ENCODE results near the gene PFKL. TPM values are rescaled to one million over a fixed set of nuclear protein-coding genes. Genes with fewer than 3 reads are reported as not detected.

The PFKL gene
- total and polyA plus RNA-seq, 2 experiments from 2014 or later: 40.3 to 106 TPM

DNA sequence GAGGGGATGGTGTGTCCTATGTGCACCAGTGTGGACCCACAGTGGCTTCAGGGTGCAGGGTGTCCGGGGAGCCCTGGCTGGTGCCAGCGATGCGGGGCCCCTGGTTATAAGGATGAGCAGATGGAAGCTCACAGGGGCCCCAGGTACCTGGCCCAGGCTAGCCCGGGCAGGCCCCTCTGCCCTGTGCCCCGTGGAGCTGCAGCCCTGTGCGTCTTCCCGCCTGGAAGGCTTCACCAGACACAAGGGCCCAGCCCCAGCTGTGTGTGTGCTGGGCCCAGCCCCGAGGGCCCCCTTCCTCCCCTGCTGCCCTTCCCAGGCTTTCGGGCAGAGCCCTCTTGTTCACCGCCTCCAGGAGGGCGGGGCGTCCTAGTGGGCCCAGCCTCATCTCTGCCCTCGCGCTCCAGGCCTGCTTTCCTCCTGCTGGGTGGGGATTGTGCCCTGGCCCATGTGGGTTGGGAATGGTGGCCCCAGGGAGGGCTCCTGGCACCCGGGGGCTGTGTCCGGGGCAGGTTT lies 15.9 kb downstream of the PFKL start:
- TF ChIP-seq ZNF114 (CRISPR knock-in tag; IDR thresholded peaks at IDR 0.05) (no peak), NANOG (IDR thresholded peaks at IDR 0.05; ENCODE audit: borderline replicate concordance) (no peak), ZNF331 (CRISPR knock-in tag; IDR thresholded peaks at IDR 0.05; ENCODE audit: low read depth) (no peak), JUNB (IDR thresholded peaks at IDR 0.05; ENCODE audit: unreplicated experiment) (no peak), CREB1 (CRISPR knock-in tag; IDR thresholded peaks at IDR 0.05; ENCODE audit: low read depth) (no peak), EZH2phosphoT487 (IDR thresholded peaks at IDR 0.05; ENCODE audit: unreplicated experiment) (no peak)
- TF ChIP-seq, protein P1, sequence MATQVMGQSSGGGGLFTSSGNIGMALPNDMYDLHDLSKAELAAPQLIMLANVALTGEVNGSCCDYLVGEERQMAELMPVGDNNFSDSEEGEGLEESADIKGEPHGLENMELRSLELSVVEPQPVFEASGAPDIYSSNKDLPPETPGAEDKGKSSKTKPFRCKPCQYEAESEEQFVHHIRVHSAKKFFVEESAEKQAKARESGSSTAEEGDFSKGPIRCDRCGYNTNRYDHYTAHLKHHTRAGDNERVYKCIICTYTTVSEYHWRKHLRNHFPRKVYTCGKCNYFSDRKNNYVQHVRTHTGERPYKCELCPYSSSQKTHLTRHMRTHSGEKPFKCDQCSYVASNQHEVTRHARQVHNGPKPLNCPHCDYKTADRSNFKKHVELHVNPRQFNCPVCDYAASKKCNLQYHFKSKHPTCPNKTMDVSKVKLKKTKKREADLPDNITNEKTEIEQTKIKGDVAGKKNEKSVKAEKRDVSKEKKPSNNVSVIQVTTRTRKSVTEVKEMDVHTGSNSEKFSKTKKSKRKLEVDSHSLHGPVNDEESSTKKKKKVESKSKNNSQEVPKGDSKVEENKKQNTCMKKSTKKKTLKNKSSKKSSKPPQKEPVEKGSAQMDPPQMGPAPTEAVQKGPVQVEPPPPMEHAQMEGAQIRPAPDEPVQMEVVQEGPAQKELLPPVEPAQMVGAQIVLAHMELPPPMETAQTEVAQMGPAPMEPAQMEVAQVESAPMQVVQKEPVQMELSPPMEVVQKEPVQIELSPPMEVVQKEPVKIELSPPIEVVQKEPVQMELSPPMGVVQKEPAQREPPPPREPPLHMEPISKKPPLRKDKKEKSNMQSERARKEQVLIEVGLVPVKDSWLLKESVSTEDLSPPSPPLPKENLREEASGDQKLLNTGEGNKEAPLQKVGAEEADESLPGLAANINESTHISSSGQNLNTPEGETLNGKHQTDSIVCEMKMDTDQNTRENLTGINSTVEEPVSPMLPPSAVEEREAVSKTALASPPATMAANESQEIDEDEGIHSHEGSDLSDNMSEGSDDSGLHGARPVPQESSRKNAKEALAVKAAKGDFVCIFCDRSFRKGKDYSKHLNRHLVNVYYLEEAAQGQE (IDR thresholded peaks at IDR 0.05; ENCODE audit: unreplicated experiment): no peak
- TF ChIP-seq, protein P2, sequence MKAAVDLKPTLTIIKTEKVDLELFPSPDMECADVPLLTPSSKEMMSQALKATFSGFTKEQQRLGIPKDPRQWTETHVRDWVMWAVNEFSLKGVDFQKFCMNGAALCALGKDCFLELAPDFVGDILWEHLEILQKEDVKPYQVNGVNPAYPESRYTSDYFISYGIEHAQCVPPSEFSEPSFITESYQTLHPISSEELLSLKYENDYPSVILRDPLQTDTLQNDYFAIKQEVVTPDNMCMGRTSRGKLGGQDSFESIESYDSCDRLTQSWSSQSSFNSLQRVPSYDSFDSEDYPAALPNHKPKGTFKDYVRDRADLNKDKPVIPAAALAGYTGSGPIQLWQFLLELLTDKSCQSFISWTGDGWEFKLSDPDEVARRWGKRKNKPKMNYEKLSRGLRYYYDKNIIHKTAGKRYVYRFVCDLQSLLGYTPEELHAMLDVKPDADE (IDR thresholded peaks at IDR 0.05): no peak
- Histone ChIP-seq H3K36me3 (ENCODE audit: insufficient read depth) (no peaks in the 10 kb centered on the region), H4K20me1 (replicated peaks; ENCODE audit: insufficient read depth) (no peaks in the 10 kb centered on the region), H3K4me3 (no peak overlapping the region), H3K27me3 (ENCODE audit: insufficient read depth) (no peaks in the 10 kb centered on the region), H3K9me2 (ENCODE audit: insufficient read depth) (no peaks in the 10 kb centered on the region), H3K4me2 (no peak overlapping the region), H2AFZ (no peak overlapping the region), H3K79me2 (replicated peaks; ENCODE audit: insufficient read depth) (no peaks in the 10 kb centered on the region), H3K27ac (ENCODE audit: low read depth) (no peak overlapping the region), H3F3A (replicated peaks; ENCODE audit: low read depth) (no peaks in the 10 kb centered on the region), H3K4me1 (ENCODE audit: insufficient read depth) (no peaks in the 10 kb centered on the region)
- H3K27me3 Mint-ChIP-seq (ENCODE audit: insufficient read depth, low read depth, poor library complexity): peaks cover 1% of the 10 kb centered on the region
- H3K9me3 Mint-ChIP-seq: no peaks in the 10 kb centered on the region
- DNase-seq (ENCODE audit: low spot score) (no peak), ATAC-seq (peak; percentile 45)
- no peaks in the 10 kb centered on the region for H3K4me1 Mint-ChIP-seq
- no peak overlapping the region for H3K4me3 Mint-ChIP-seq
- peaks cover 6% of the 10 kb centered on the region for H3K36me3 Mint-ChIP-seq (ENCODE audit: low read depth)
- no peak overlapping the region; the same call in 1 of the 2 replicates for H3K27ac Mint-ChIP-seq

DNA sequence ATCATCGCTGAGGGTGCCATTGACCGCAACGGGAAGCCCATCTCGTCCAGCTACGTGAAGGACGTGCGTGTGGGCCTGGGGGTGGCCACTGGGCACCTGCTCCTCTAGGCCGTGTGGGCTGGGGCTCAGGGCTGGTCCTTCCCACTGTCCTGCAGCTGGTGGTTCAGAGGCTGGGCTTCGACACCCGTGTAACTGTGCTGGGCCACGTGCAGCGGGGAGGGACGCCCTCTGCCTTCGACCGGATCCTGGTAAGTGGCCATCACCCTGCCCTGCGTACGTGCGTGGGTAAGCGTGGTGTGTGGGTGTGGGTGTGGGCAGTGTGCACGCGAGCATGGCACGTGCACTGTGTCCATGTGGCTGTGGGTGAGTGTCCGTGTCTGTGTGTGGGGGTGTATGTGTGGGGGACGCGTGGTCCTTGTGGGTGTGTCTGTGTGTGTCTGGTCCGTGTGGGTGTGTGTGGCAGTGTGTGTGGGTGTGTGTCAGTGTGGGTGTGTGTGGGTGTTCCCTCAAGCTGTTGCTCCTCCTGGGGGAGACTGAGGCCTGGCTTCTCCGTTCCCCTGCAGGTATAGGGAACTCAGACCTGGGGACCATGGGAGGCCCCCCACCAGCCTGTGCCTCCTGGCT lies 16.5 kb downstream of the PFKL start:
- Histone ChIP-seq H4K20me1 (replicated peaks; ENCODE audit: insufficient read depth) (no peaks in the 10 kb centered on the region), H2AFZ (no peak overlapping the region), H3K27me3 (ENCODE audit: insufficient read depth) (no peaks in the 10 kb centered on the region), H3K36me3 (ENCODE audit: insufficient read depth) (no peaks in the 10 kb centered on the region), H3F3A (replicated peaks; ENCODE audit: low read depth) (no peaks in the 10 kb centered on the region), H3K79me2 (replicated peaks; ENCODE audit: insufficient read depth) (no peaks in the 10 kb centered on the region), H3K27ac (ENCODE audit: low read depth) (no peak overlapping the region), H3K4me3 (no peak overlapping the region), H3K4me1 (ENCODE audit: insufficient read depth) (no peaks in the 10 kb centered on the region), H3K9me2 (ENCODE audit: insufficient read depth) (no peaks in the 10 kb centered on the region), H3K4me2 (no peak overlapping the region)
- peaks cover 1% of the 10 kb centered on the region for H3K27me3 Mint-ChIP-seq (ENCODE audit: insufficient read depth, low read depth, poor library complexity)
- no peaks in the 10 kb centered on the region for H3K9me3 Mint-ChIP-seq
- no peak overlapping the region; the same call in 1 of the 2 replicates for H3K27ac Mint-ChIP-seq
- no peaks in the 10 kb centered on the region for H3K4me1 Mint-ChIP-seq
- H3K36me3 Mint-ChIP-seq (ENCODE audit: low read depth): peaks cover under 1% of the 10 kb centered on the region
- H3K4me3 Mint-ChIP-seq: no peak overlapping the region
- no peak for ATAC-seq
- no peak for DNase-seq (ENCODE audit: low spot score)
- TF ChIP-seq EZH2 (IDR thresholded peaks at IDR 0.05; ENCODE audit: low read depth, unreplicated experiment) (no peak), POLR2AphosphoS5 (IDR thresholded peaks at IDR 0.05; ENCODE audit: low read depth) (no peak), CREB1 (CRISPR knock-in tag; IDR thresholded peaks at IDR 0.05; ENCODE audit: low read depth) (no peak), ZNF114 (CRISPR knock-in tag; IDR thresholded peaks at IDR 0.05) (no peak), JUNB (IDR thresholded peaks at IDR 0.05; ENCODE audit: unreplicated experiment) (no peak), EZH2phosphoT487 (IDR thresholded peaks at IDR 0.05; ENCODE audit: unreplicated experiment) (no peak), ZNF331 (CRISPR knock-in tag; IDR thresholded peaks at IDR 0.05; ENCODE audit: low read depth) (no peak), STAT1 (IDR thresholded peaks at IDR 0.05; ENCODE audit: unreplicated experiment) (no peak)
- TF ChIP-seq, protein P2 (IDR thresholded peaks at IDR 0.05): no peak
- TF ChIP-seq, protein P3, sequence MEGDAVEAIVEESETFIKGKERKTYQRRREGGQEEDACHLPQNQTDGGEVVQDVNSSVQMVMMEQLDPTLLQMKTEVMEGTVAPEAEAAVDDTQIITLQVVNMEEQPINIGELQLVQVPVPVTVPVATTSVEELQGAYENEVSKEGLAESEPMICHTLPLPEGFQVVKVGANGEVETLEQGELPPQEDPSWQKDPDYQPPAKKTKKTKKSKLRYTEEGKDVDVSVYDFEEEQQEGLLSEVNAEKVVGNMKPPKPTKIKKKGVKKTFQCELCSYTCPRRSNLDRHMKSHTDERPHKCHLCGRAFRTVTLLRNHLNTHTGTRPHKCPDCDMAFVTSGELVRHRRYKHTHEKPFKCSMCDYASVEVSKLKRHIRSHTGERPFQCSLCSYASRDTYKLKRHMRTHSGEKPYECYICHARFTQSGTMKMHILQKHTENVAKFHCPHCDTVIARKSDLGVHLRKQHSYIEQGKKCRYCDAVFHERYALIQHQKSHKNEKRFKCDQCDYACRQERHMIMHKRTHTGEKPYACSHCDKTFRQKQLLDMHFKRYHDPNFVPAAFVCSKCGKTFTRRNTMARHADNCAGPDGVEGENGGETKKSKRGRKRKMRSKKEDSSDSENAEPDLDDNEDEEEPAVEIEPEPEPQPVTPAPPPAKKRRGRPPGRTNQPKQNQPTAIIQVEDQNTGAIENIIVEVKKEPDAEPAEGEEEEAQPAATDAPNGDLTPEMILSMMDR (conservative IDR thresholded peaks at IDR 0.05; ENCODE audit: low read depth in 2 of 2): no peak
